GM18502 (cell line): ENCODE data around the gene ATP9B.
A peak's percentile ranks its signal among the peaks of the same experiment; 100 is the strongest.
"Not testable (repeated sequence)": the region's sequence is repeated elsewhere in the genome, so short reads cannot be mapped to it uniquely, and the experiment has no call there.

ENCODE experiments used
- ATAC-seq: cut with Tn5 transposase; IDR thresholded peaks from one replicate; pipeline ENCODE4 v1.9.1; 2021; ENCODE audit warnings: mild to moderate bottlenecking; ENCODE audit not compliant: unreplicated experiment, poor library complexity

The ATP9B gene

DNA sequence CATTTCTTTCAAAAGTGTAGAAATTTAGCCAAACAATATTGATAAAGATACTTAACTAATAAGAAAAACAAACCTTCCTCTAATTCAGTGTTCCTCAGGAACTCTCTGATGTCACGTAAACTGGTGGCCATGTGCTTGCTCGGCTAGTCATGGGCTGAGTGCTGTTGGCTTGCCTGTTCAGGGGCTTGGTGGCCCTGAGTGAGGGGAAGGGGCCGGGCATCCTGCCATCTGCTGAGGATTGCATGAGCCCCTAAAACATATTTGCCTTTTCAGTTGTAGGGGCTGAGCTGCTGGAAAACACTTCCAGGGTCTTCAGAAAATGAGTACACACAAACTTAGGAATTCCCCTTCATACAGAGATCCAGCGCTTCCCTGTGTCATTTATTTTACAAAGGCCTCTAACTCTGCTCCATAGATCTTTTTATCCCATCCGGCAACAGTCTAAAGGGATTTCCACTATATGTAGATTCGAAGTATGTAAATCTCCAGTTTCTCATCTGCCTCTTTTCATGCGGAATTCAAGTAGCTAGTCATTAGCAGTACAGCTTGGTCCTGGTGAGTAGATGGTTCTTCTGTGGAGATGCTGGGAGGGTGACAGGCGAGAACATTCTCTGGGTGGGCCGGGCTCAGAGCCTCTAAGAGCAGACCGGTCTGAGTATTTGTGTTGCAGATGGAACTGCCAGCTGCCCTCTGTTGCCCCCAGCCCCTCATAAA is 306.4 kb downstream of the ATP9B start:
- no peak for ATAC-seq

DNA sequence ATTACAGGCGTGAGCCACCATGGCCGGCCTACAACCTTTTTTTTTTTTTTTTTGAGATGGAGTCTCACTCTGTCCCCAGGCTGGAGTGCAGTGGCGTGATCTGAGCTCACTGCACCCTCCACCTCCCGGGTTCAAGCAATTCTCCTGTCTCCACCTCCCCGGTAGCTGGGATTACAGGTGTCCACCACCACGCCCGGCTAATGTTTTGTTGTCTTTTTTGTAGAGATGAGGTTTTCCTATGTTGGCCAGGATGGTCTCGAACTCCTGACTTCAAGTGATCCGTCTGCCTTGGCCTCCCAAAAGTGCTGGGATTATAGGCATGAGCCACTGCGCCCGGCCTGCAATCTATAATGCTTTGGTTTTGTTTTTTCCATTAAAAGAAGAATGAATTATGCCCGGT is 307.5 kb downstream of the ATP9B start:
- not testable (repeated sequence) for ATAC-seq

GRCh38 chr18:79377187-79377891 is 308.1 kb downstream of the ATP9B start:
- no peak for ATAC-seq

GRCh38 chr18:79378536-79379250 is 309.5 kb downstream of the ATP9B start:
- ATAC-seq: peak; percentile 69

DNA sequence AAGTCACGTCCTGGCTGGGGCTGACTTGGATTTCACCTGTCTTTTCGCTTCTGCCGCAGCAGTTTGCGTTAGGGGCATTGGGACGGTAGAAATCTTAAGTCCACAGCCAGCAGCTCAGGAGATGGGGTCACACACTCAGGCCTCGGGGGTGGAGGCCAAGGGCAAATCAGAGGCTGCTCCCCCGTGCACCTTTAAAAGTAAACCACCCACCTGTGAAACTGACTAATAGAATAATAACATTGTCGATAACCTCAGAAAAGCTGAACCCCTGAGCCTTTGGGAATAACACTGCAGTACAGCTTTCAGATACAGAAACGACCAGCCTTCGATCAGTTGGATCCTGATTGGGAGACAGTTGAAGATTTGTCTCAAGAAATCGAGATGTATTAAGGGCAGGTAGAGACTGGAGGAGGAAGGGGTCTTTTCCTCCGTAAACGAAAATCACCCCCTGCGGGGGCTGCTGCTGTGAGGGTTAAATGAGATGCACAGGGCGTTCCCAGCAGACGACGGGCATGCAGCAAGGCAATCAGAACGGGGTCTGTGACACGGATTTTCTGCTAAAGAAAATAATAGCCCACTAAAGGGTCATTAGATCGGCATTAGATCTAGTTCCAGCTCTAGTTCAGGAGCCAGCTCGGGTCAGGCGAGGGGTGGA is 310.2 kb downstream of the ATP9B start:
- peak; percentile 1 for ATAC-seq

- ATAC-seq: no peak
Measured at GRCh38 chr18:79379931-79380815, 311.0 kb downstream of the ATP9B start.

GRCh38 chr18:79380816-79381806 is 311.9 kb downstream of the ATP9B start:
- no peak for ATAC-seq

DNA sequence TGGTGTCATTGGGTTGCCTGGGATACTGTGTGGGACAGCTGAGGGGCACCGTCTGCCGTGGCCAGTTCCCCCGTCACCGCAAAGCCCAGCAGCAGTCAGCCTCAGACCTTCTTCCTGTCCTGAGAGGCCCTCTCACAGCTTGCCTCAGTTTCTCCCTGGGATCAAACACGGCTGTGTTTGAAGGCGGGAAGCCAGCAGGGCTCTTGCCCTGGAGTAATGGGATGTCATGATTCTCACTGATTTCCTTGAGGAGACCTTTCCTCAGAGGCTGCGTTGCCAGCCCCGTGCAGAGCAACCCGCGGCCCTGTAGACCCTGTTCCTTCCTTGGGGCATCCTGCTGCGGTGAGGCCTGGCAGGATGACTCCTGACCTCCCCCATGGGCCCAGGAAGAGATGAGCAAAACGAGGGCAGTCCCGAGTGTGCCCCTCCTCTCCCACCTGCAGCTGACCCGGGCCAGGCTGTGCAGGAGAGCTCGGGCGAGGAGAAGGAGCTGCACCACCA is 312.7 kb downstream of the ATP9B start:
- no peak for ATAC-seq

- ATAC-seq: no peak
Measured at GRCh38 chr18:79382681-79383387, 313.6 kb downstream of the ATP9B start.

DNA sequence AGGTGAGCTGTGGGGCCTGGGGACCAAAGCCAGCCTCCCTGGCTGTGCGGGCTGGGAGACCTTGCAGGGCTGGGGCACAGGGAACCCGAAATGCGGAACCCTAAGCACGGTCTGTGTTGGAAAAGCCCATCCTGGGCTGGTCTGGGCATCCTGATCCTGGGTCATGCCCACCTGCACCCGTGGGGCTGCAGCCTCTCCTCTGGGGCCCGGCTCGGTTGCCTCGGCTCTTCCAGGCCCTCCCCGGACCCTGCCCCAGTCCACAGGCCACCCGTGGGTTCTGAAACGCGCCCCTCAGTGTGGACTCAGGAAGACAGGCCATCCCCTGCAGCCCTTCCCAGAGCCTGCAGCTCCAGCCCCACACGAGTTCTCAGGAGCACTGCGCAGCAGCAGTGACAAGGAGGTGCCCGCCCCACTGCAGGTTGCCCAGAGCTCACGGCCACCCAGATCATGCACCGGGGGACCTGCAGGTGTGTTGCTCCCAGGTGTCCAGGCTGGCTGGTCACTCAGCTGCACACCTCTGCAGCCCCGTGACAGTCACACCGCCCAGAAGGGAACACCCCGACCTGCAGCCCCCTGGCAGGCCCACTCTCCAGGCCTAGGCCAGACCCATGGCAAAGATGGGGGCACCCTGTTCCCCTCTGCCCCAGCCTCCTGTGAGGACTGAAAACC is 314.3 kb downstream of the ATP9B start:
- ATAC-seq: no peak

GRCh38 chr18:79384151-79384807 is 315.1 kb downstream of the ATP9B start:
- ATAC-seq: no peak

DNA sequence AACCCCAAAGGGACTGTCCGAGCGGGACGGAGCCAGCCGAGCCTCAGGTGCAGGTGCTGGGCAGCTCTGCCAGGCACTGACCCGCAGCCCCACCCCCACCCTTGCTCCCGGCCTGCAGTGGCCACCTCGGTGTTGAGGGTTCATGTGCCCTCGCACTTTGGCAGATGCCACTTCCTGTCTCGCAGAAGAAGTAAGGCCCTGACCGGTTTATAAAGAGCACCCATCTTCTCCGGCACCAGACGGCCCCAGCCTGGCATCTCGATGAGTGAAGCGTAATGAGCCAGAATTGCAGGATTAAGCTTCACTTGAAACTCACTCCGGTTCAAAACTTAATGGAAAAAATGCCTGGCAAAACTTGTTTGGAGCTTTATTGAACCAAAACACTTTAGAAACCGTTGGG is 315.6 kb downstream of the ATP9B start:
- ATAC-seq: no peak

- ATAC-seq: no peak
Measured at GRCh38 chr18:79385326-79385707, 316.1 kb downstream of the ATP9B start.

DNA sequence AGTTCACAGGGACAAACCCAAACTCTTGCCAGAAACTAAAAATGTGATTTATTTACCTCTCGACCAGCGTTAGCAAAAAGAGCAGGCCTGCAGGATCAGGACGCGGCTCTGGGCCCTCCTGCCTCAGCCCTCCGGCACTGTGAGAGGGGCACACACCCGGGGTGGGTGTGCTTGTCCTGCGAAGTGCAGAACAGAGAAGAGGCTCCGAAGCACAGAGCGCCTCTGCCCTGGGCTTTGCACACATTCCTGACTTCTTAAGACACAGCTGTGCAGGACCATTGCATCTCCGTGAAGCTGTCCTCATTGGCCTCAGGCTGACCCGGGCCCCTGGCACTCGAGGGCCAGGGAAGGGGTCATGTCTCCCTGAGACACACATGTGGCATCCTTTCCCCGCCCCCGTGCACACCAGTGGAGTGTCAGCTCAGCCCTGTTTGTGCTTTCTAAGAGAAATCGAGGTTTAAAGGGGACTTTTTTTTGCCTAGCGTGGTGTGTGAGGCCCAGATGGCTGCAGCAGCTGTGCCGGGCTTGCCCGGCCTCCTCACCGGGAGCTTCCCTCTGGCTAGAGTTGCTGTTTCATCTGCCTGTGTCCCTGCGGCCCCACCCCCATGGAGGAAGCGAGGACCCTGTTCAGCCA is 316.6 kb downstream of the ATP9B start:
- no peak for ATAC-seq

DNA sequence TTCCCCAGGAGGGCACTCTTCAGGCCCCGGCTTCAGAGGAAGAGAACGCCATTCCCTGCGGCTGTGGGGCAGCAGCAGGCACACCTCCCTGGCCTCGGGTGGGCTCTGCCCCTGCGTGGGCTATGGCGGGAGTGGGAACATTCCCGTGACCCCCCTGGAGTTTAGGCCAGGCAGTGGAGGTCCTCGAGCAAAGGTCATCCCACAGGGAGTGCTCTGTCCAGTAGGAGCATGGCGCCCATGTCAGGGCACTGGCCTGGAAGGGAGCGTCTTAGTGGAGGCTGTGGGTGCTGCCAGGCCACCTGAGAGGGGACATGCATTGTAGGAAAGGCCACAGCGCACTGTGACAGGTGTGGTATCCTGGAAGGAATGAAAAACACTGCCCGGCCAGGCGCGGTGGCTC is 317.4 kb downstream of the ATP9B start:
- no peak for ATAC-seq

- no peak for ATAC-seq
Measured at GRCh38 chr18:79387214-79387613, 318.0 kb downstream of the ATP9B start.
